ENCODE data around the gene LARP4B. TPM values are rescaled to one million over a fixed set of nuclear protein-coding genes. Genes with fewer than 3 reads are reported as not detected.

Gene LARP4B
- total RNA-seq, 2 experiments from 2014 or later = 86.1 to 101 TPM

DNA sequence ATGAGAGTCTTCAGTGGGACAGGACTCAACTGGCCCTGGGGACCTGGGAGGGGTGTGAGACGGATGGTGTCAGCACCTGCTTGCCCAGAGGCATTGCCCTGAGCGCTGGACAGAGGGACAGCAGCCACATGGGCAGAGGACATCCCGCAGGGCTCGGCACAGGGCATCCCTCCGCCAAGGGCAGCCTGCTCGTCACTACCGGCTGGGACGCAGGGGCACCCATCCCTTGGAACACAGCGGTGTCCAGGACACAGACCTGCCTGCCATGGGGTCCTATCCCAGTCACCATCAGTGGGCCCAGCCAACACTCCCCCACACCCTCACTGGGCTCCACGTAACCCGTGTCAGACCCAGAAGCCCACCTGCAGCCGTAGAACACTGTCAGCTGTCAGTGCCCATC is 109.3 kb downstream of the LARP4B start:
- no peak for DNase-seq
- no peaks in the 10 kb centered on the region for H3K9me3 Mint-ChIP-seq
- POLR2A ChIA-PET = no interaction called here
- CTCF ChIA-PET = interaction anchor here (0.6 kb wide), 1 partner anchor 170 kb away, joined by 3 read pairs; no protein-coding TSS in a partner anchor
- H3K36me3 Mint-ChIP-seq (ENCODE audit: low read depth) = peaks cover 55% of the 10 kb centered on the region
- H3K4me1 Mint-ChIP-seq = peaks cover 39% of the 10 kb centered on the region
- H3K27me3 Mint-ChIP-seq = no peaks in the 10 kb centered on the region
- no peak overlapping the region for H3K27ac Mint-ChIP-seq
- no peak overlapping the region for H3K4me3 Mint-ChIP-seq

- Mint-ChIP-seq H3K9me3 (no peaks in the 10 kb centered on the region), H3K27me3 (no peaks in the 10 kb centered on the region), H3K4me3 (no peak overlapping the region), H3K4me1 (peaks cover 39% of the 10 kb centered on the region), H3K27ac (peak overlapping the region; percentile 32), H3K36me3 (ENCODE audit: low read depth) (peaks cover 56% of the 10 kb centered on the region)
- ChIA-PET POLR2A (no interaction called here), CTCF (no interaction called here)
- DNase-seq = no peak
Measured at GRCh38 chr10:821322-821721, 110.2 kb downstream of the LARP4B start.

DNA sequence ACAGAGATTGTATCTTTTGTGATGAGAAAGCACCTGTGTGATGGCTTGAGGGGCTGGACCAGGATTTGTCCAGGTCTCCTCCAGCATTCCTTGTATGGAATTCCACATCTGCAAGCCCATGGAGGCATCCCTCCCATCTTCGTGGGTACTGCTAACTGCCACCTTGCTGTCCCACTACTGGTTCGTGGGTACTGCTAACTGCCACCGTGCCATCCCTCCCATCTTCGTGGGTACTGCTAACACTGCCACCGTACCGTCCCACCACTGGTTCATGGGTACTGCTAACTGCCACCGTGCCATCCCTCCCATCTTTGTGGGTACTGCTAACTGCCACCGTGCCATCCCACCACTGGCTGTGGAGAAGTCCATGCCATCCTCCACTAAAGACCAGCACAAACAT is 111.7 kb downstream of the LARP4B start:
- CTCF ChIA-PET = no interaction called here
- no peak overlapping the region for H3K27ac Mint-ChIP-seq
- no peak for DNase-seq

GRCh38 chr10:819326-819725 is 112.2 kb downstream of the LARP4B start:
- Mint-ChIP-seq H3K36me3 (ENCODE audit: low read depth) (peaks cover 44% of the 10 kb centered on the region), H3K9me3 (no peaks in the 10 kb centered on the region), H3K4me1 (peaks cover 39% of the 10 kb centered on the region), H3K4me3 (no peak overlapping the region), H3K27me3 (no peaks in the 10 kb centered on the region), H3K27ac (no peak overlapping the region)
- DNase-seq = no peak
- ChIA-PET CTCF (no interaction called here), POLR2A (interaction anchor here (0.5 kb wide), 1 partner anchor 109 kb away, joined by 5 read pairs; no protein-coding TSS in a partner anchor)

More for the DNA sequence above, 111.7 kb downstream of the LARP4B start:
- POLR2A ChIA-PET = no interaction called here
- no peak overlapping the region for H3K4me3 Mint-ChIP-seq
- H3K9me3 Mint-ChIP-seq = no peaks in the 10 kb centered on the region
- peaks cover 43% of the 10 kb centered on the region for H3K36me3 Mint-ChIP-seq (ENCODE audit: low read depth)
- H3K27me3 Mint-ChIP-seq = no peaks in the 10 kb centered on the region
- peaks cover 39% of the 10 kb centered on the region for H3K4me1 Mint-ChIP-seq

DNA sequence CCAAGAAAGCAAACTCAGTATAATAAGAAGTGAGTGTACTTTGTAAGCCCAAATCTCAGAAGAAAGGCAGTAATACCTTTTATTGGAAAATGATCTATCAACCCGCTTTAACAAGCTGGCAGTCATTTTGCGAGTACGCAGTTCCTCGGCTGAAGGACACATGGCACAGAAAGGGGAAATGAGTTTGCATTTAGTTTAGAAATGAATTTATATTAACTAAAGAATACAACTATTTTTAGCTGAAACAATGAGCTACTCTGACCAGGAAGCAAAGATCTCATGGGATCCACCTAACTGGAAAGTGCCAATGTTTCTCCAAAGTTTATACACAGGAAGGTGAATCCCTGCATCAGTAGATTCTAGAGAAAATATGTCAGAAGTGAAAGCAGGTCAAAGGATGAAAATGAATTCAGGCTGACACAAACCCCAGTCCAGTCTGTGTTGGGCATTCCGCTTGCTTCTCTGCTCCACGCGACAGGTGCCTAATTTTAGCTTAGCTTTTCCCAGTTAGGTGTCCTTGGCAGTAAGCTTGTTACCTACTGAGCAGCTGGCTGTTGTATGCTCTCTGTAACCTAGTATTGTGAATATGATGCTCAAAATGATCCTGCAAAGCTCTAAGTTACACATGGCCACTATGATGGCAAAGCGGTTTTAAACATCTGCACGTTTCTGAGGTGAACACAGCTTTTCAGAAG is 112.8 kb downstream of the LARP4B start:
- ChIA-PET POLR2A (interaction anchor here (0.5 kb wide), 1 partner anchor 110 kb away, joined by 5 read pairs; no protein-coding TSS in a partner anchor), CTCF (no interaction called here)
- Mint-ChIP-seq H3K4me3 (no peak overlapping the region), H3K27ac (no peak overlapping the region), H3K9me3 (no peaks in the 10 kb centered on the region), H3K36me3 (ENCODE audit: low read depth) (peaks cover 41% of the 10 kb centered on the region), H3K27me3 (no peaks in the 10 kb centered on the region), H3K4me1 (peaks cover 33% of the 10 kb centered on the region)
- DNase-seq = no peak

DNA sequence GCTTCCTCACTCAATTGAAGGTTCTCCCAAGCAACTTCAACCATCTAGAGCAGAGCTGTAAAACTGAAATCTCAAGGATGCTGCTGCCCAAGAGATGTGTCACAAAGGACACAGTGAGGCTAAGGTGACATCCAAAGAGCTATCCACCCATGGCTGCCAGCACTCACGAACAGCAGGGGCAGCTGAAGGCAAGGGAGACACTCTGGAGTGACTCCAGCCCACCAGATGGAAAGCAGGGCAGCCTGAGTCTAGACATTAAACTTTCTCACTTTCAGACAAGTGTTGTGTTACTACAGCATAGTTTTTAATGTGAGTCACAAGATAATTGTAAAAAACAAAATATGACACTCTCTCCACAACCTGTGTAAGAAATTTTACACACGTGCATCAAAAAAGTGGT is 113.5 kb downstream of the LARP4B start:
- no peaks in the 10 kb centered on the region for H3K9me3 Mint-ChIP-seq
- peaks cover 26% of the 10 kb centered on the region for H3K4me1 Mint-ChIP-seq
- ChIA-PET POLR2A (no interaction called here), CTCF (interaction anchor here (0.8 kb wide), 1 partner anchor 14 kb away, joined by 3 read pairs; no protein-coding TSS in a partner anchor)
- no peaks in the 10 kb centered on the region for H3K27me3 Mint-ChIP-seq
- H3K36me3 Mint-ChIP-seq (ENCODE audit: low read depth) = peaks cover 42% of the 10 kb centered on the region
- no peak overlapping the region for H3K27ac Mint-ChIP-seq
- H3K4me3 Mint-ChIP-seq = no peak overlapping the region
- no peak for DNase-seq

GRCh38 chr10:817371-817770 is 114.1 kb downstream of the LARP4B start:
- DNase-seq = no peak
- H3K27ac Mint-ChIP-seq = no peak overlapping the region
- no peaks in the 10 kb centered on the region for H3K27me3 Mint-ChIP-seq
- ChIA-PET CTCF (interaction anchor here (0.8 kb wide), 1 partner anchor 13 kb away, joined by 3 read pairs; no protein-coding TSS in a partner anchor), POLR2A (no interaction called here)
- H3K4me1 Mint-ChIP-seq = peaks cover 20% of the 10 kb centered on the region
- H3K36me3 Mint-ChIP-seq (ENCODE audit: low read depth) = peaks cover 40% of the 10 kb centered on the region
- no peaks in the 10 kb centered on the region for H3K9me3 Mint-ChIP-seq
- no peak overlapping the region for H3K4me3 Mint-ChIP-seq

GRCh38 chr10:816958-817357 is 114.5 kb downstream of the LARP4B start:
- CTCF ChIA-PET = no interaction called here

DNA sequence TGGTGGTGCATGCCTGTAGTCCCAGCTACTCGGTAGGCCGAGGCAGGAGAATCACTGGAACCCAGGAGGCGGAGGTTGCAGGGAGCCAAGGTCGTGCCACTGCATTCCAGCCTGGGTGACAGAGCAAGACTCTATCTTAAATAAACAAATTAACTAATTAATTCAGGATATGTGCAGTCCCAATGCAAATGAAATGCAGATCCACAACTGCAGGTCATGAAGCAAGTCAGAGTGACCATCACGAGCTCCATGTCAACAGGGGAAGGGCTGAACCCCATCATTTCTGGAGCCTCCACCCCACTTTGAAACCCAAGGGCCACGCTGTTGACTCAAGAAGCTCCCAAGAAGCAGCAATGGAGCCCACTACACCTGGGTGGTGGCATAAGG is 115.4 kb downstream of the LARP4B start:
- DNase-seq = no peak
- H3K27ac Mint-ChIP-seq = no peak overlapping the region
- CTCF ChIA-PET = no interaction called here
- H3K27me3 Mint-ChIP-seq = no peaks in the 10 kb centered on the region
- H3K36me3 Mint-ChIP-seq (ENCODE audit: low read depth) = peaks cover 42% of the 10 kb centered on the region
- no peak overlapping the region for H3K4me3 Mint-ChIP-seq
- H3K9me3 Mint-ChIP-seq = no peaks in the 10 kb centered on the region
- H3K4me1 Mint-ChIP-seq = peaks cover 8% of the 10 kb centered on the region
- POLR2A ChIA-PET = no interaction called here

More at GRCh38 chr10:816958-817357, 114.5 kb downstream of the LARP4B start:
- H3K27me3 Mint-ChIP-seq = no peaks in the 10 kb centered on the region
- peaks cover 16% of the 10 kb centered on the region for H3K4me1 Mint-ChIP-seq
- DNase-seq = no peak
- H3K36me3 Mint-ChIP-seq (ENCODE audit: low read depth) = peaks cover 43% of the 10 kb centered on the region
- POLR2A ChIA-PET = no interaction called here
- H3K9me3 Mint-ChIP-seq = no peaks in the 10 kb centered on the region
- no peak overlapping the region for H3K4me3 Mint-ChIP-seq
- H3K27ac Mint-ChIP-seq = no peak overlapping the region

GRCh38 chr10:815338-816090 is 116.0 kb downstream of the LARP4B start:
- CTCF ChIA-PET = no interaction called here
- Mint-ChIP-seq H3K4me3 (no peak overlapping the region), H3K27ac (no peak overlapping the region), H3K27me3 (no peaks in the 10 kb centered on the region), H3K36me3 (ENCODE audit: low read depth) (peaks cover 38% of the 10 kb centered on the region), H3K4me1 (peaks cover 4% of the 10 kb centered on the region), H3K9me3 (no peaks in the 10 kb centered on the region)
- DNase-seq = no peak
- POLR2A ChIA-PET = no interaction called here

DNA sequence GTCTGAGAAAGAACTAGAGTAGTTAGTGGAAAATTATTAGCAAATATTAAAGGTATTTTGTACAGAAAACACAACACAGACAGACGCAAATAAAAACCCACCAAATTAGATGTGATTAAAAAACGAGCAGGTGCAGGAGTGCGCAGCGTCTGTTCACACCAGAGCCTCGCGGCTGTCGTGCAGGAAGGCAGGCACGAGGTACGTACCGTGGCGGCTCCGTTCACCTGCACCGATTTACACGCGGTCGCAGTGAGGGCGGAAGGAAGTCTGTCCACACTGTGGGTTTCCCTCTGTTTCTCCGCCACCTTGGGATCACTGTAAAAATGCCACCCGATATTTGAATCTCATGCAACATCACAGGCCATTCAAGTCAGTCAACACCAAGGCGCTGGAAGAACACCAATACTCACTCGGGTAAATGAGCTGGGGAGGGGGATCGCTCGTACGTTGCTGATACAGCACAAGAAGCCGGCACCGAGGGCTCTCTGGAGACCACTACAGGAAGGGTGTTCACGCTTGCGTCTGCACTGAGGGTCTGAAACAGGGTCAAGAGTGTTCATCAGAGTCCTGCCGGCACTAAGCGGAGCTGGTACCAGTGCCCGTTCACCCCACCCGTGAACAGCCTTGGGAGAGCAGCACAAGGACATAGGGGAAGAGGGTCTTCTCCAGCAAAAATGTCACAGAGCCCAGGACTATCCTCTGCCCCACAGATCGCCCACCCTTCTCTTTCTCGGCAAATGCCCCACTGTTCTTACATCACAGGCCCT is 116.8 kb downstream of the LARP4B start:
- H3K4me3 Mint-ChIP-seq = no peak overlapping the region
- H3K9me3 Mint-ChIP-seq = no peaks in the 10 kb centered on the region
- H3K36me3 Mint-ChIP-seq (ENCODE audit: low read depth) = peaks cover 38% of the 10 kb centered on the region
- DNase-seq = no peak
- ChIA-PET CTCF (no interaction called here), POLR2A (no interaction called here)
- no peaks in the 10 kb centered on the region for H3K4me1 Mint-ChIP-seq
- H3K27ac Mint-ChIP-seq = no peak overlapping the region
- no peaks in the 10 kb centered on the region for H3K27me3 Mint-ChIP-seq

DNA sequence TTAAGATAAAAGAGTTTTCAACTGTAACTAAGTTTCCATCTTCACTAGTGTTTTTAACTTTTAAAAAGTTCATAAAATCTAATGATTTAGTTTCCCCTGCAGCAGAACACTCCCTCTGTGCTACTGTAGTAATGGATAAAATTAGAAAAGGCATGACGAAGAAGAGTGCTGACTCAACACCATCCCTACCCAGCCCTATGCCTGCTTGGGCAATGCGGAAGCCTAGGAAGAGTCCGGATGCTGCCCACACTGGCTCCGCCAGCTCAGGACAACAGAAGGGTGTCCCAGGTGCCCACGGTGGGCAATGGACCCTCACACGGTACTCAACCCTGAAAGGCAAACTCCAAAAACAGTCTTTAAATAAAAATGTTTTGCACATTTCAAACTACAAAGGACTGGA is 118.2 kb downstream of the LARP4B start:
- CTCF ChIA-PET = no interaction called here
- Mint-ChIP-seq H3K4me3 (no peak overlapping the region), H3K4me1 (no peaks in the 10 kb centered on the region), H3K36me3 (ENCODE audit: low read depth) (peaks cover 45% of the 10 kb centered on the region), H3K27ac (no peak overlapping the region), H3K27me3 (no peaks in the 10 kb centered on the region), H3K9me3 (no peaks in the 10 kb centered on the region)
- POLR2A ChIA-PET = no interaction called here
- DNase-seq = no peak

DNA sequence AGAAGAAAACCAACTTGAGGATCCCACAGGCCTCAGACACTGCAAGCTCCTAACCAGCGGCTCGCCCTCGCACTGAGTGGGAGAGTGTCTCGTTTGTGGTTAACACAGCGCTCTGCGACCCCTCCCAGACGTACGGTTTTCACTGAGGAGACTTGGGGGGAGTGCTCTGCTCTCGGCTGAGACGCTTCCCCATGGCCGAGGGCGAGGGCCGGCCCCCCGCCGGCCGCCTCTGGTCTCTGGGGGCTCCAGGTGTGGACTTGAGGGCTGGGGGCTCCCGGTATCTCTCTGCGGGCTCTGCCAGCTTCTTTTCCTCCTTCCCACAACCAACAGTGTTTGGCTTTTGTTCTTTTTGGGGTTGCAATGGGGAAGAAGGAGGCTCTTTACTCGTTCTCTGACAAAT is 118.7 kb downstream of the LARP4B start:
- no peak overlapping the region for H3K27ac Mint-ChIP-seq
- no peaks in the 10 kb centered on the region for H3K4me1 Mint-ChIP-seq
- no peaks in the 10 kb centered on the region for H3K27me3 Mint-ChIP-seq
- H3K4me3 Mint-ChIP-seq = no peak overlapping the region
- no peaks in the 10 kb centered on the region for H3K9me3 Mint-ChIP-seq
- H3K36me3 Mint-ChIP-seq (ENCODE audit: low read depth) = peaks cover 50% of the 10 kb centered on the region
- no peak for DNase-seq
- ChIA-PET POLR2A (no interaction called here), CTCF (no interaction called here)
